HG02885 (cell line): ENCODE results near the gene KPNB1.

Experiments
- ATAC-seq: cut with Tn5 transposase; IDR thresholded peaks from one replicate; pipeline ENCODE4 v1.9.1; 2021; ENCODE audit warnings: mild to moderate bottlenecking; ENCODE audit not compliant: unreplicated experiment, poor library complexity

KPNB1 gene

DNA sequence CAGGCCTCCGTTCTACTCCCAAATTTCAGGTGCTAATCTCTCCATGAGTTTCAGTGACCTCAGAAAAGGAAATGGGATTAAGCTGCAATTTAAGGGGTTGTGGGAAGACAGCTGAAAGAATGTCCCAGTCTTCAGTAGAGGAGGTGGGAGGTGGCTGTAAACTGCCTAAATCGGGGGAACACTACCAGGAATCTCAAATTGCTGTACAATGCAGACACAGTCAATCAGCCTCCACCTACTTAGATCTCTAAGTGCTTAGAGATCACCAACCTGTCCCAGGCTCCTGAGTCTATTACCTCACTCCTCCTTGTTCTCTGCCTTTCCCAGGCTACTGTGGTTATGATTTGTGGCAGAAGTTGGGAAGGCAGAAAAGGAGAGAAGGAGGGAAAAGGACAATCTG lies 75.0 kb downstream of the KPNB1 start:
- no peak for ATAC-seq

DNA sequence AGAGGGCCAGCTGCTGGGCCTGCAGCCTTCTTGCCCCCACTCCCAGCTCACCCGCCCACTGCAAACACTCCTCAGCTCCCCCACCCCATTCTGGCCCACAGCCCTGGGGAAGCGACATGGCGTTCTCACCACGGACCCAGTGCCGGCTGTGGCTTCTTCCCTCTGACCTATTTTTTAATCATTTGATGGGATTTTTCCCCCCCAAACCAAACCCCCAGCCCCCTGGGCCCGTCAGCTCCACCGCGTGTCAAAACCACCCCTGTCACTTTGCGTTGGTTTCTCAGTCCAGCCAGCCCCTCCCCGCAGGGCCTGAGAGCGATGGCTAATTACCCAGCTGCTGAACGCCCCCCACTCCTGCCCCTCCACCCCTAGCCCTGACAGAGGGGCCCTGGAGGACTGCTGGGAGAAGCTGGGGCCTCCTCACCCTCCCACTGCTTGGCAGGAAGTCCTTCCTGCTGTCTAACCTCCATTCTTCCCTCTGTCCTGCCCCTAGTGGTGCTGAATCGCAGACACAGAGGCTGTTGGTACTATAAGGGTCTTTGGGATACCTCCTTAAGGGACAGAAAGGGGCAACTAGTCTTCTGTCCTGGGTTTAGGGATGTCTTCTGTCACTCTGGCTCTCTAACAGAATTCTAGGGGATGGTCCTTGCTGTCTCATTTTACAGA lies 75.9 kb downstream of the KPNB1 start:
- no peak for ATAC-seq

DNA sequence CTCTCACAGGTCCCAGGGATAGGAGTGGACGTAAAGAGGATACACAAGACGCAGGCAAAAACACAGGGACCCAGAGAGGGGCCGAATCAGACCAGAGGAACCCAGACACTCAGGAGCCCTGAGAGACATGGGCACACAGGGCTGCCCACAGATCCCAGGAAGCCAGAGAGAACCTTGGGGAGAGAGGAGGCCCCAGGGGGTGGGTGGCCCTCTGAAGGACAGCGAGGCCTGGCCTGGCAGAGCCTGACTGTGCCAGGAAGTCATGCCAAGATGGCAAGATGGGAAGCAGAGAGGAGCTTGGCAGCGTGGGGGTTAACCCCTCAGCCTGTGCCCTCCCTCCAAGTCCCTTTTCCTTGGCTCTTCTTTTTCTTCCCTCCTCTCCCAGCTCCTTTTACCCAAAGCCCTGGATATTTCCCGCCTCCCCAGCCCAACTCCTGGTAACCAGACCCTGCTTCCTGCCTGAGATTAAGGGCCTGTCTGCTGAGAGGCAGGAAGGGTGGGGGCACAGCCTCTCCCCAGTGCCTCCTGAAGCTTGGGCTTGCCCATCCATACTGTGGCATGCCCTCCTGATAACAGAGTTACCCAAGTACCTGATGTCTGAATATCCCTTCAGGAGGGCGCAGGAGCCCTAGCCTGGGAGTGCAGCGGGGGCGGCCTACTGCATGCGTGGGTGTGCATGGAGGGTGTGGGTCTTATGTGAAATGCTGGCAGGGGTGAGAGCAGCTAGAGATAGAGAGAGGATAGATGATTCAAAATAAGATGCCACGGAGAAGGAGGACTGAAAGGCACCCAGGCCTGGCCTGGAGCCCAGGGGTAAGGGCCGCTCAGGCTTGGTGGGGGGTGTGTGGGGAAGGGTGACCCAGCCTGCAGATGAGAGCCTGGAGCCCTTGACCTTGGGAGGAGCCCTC lies 77.3 kb downstream of the KPNB1 start:
- ATAC-seq = no peak

DNA sequence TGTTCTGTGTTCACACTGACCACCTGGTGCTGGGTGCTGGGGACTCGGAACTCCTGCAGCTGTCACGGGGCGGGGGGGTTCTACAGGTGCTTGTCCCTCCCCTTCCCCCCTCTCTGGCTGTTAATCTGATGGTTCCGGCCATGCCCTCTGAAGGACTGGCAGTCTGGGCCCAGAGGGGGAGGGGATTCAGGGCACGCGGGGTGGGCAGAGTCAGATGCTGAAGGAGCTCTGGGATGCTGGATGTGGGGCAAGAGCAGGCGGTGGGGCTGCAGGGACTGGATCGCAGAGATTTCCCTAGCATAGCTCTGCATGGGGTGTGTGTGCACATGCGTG lies 78.0 kb downstream of the KPNB1 start:
- no peak for ATAC-seq

DNA sequence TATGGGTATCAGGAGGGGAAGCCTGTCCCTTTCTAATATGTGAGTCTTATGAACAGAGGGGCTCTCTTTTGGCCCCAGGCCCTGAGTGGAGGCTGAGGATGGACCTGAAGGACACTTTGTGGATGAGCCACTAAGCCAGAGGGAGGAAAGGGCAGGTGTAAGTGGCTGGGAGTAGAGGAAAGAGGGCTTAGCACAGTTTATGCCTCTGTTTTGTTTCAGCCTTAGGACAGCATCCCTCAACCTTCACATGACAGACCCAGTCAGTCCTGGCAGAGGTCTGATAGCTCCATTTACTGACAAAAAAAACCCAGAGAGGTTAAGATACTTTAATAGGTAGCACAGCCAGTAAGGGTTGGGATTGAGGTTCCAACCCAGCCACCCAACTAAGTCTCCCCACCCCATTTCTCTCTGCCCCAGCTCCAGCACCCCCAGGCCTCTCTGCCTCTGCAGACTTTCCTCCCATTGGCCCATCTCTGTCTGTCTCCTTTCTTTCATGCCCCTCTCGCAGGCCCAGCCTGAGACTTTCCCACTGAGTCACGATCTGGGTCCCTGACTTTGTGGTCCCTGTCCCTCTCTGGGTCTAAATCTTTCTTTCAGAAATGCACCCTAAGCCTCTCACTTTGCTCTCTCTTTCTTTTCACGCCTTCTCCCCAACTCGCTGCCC lies 78.6 kb downstream of the KPNB1 start:
- no peak for ATAC-seq

DNA sequence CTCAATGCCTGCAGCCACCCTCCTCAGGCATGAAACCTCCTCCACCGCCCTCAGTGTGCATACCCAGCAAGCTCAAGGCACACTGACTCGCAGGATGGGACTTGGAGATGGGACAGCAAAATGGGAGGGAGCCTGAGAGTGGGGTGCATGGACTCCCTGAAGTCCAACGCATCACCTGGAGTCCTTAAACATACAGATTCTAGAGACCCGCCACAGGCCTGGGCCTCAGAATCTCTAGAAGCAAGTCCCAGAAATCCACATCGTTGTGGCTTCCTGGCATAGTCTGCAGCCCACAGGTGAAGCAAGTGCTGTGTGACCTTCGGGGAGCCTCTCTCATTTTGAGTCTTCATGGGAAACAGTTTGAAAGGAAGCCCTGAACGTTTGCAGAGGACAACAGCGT lies 79.8 kb downstream of the KPNB1 start:
- no peak for ATAC-seq

DNA sequence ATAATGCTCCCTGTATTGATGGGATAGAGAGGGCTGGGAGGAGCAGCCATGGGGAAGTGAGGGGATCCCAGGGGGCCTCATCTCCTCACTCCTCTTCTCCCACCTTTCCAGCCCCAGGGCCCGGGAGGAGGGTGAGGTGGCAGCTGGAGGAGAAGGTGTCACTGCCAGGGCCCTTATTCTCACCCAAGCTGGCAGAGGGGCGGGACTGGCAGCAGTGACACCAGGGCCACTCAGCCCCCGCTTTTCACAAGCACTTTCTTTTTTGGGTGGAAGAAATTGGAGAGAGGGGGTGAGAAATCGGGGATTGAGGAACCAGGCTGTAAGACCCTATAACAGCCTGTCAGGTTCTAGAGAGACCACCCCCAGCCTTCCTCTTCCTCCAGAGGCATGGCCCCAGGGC lies 81.0 kb downstream of the KPNB1 start:
- ATAC-seq = no peak

DNA sequence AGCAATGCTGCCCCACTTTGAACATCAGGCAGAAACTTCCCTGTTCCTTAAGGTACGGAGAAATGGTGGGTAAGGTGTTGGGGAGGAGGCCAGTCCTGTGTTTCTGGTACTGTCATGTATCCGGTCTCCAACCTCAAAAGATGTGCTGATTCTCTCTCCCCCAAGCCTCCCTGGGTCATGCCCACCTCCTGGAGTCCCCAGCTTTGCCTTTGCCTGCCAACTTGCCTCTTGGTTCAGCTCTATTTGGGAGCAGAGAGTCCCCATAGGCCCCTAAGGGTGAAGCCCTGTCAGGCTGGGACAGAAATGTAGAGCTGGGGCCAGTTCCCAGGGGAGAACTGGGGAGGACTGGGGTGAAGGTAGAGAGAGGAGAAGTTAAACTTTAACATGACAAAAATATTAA lies 81.7 kb downstream of the KPNB1 start:
- ATAC-seq = no peak

DNA sequence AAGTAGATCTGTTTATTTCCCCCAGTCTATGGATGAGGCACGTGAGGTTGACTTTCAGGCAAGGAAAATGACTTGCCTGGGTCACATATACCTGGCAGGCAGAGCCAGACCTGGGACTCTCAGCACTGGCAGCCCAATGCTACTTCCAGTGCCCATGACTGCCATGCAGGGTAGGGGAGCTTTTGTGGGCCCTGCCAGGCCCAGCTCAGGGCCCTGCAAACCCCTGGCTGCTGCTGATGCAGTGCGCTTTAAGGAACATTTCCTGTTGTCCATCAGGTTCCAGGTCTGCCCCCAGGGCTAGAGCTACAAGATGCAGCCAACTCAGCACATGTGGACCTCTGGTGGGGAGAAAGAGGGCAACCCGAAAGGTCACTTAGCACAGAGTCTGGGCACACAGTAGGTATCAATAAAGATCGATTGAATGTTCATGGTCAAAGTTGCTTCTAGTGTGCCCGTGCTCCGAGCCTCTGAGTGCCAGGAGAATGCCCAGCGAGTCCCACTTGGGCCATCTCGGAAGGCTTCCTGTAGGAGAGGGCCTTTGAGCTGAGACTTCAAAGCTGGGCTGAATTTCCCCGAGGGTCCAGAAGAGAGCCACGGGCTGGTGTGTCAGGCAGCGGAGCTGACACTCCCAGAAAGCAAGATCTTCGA lies 82.8 kb downstream of the KPNB1 start:
- no peak for ATAC-seq

DNA sequence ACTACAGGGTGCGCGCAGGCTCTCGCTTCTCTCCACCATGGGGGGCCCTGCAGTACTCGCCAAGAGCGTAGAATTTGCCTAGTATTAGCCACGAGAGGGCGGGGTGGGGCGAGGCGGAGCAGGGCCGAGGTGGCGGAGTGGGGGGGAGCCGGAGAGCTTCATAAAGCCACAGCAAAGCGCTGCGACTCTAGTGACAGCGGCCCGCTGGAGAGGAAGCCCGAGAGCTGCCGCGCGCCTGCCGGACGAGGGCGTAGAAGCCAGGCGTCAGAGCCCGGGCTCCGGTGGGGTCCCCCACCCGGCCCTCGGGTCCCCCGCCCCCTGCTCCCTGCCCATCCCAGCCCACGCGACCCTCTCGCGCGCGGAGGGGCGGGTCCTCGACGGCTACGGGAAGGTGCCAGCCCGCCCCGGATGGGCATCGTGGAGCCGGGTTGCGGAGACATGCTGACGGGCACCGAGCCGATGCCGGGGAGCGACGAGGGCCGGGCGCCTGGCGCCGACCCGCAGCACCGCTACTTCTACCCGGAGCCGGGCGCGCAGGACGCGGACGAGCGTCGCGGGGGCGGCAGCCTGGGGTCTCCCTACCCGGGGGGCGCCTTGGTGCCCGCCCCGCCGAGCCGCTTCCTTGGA lies 83.4 kb downstream of the KPNB1 start, which contains the start of gene TBX21:
Gene TBX21, plus strand, starts transcription at position 190 of the 627 bp plus-strand sequence. Its CDS starts 219 bp downstream, at position 409.
- peak; percentile 64 for ATAC-seq

DNA sequence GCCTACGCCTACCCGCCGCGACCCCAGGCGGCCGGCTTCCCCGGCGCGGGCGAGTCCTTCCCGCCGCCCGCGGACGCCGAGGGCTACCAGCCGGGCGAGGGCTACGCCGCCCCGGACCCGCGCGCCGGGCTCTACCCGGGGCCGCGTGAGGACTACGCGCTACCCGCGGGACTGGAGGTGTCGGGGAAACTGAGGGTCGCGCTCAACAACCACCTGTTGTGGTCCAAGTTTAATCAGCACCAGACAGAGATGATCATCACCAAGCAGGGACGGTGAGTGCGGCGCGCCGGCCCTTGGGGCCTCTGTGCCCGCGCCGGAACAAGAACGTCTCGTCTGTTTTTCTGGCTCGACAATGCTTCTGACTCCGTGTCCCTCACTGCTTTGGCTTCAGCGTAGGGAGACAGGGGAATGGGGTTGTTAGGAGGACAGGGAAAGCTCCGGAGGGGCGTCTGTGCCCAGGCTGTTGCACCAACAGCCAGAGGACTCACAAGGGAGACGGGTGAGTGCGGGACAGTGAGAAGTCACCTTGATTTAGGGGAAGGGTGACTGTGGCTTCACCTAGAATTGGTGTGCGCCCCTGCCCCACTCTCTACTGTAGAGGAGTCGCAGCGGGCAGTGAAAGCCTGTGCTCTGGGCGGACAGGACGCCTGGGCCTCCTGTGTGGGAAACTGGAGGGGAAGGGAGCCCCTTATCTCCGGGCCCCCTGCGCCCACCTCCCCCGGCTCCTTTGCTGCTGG lies 84.1 kb downstream of the KPNB1 start:
- peak; percentile 27 for ATAC-seq

DNA sequence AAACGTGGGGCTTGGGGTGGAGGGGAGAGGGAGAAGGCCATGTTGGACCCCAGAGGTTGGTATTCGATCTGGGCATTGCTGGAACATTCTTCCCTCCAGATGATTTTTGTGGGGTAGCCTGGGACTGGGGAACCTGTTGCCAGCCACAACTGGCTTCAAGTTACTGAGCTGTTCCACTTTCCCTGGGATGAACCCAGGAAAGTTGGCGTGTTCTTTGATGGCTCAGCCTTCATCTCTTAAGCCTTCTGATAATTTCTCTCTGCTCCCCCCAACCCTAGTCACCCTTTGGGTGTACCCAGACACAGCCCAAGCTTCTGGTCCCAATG lies 85.4 kb downstream of the KPNB1 start:
- ATAC-seq = no peak
